ENCODE data around the gene STK17B. TPM values are rescaled to one million over a fixed set of nuclear protein-coding genes. Genes with fewer than 3 reads are reported as not detected.

STK17B gene
- total RNA-seq, 1 experiment from 2014 or later = 16.9 TPM

DNA sequence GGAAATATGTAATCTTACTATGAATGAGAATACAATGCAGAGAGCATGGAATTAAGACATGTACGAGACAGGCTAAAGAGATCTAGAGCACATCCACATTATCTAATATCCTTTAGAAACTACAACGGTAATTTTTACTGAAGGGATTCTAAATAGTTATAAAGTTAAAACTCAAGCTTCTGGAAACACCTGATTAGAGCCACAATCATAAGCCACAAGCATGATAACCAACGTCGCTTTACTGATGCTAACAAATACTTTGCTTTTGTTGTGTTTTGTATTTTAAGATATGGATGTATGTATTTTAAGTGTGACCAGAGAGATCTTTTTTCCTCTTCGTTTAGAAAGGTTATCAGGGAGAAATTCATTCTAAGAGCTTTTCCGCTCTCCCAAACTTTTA is 44.0 kb upstream of the STK17B start:
- no peaks in the 10 kb centered on the region for H3K9me3 ChIP-seq (ENCODE audit: control insufficient read depth in 1 of 2, insufficient read depth in 1 of 2, low read depth in 1 of 2, low read length in 2 of 2)
- no peaks in the 10 kb centered on the region for H4K20me1 ChIP-seq (ENCODE audit: insufficient read depth)
- no TSS peak for BruUV-seq (replicated peaks)
- ChIA-PET RAD21 (ENCODE audit: low non-redundant PET in 1 of 2, low total read pairs in 2 of 2, uncharacterized antibody in 2 of 2, unreplicated experiment in 2 of 2) (no interaction called here), POLR2A (no interaction called here), CTCF (no interaction called here)
- no peak overlapping the region for H3K9ac ChIP-seq (ENCODE audit: low read length)
- H3K9me2 ChIP-seq (ENCODE audit: insufficient read depth) = no peaks in the 10 kb centered on the region
- no peak overlapping the region for H2AFZ ChIP-seq (ENCODE audit: low read depth, low read length, poor library complexity, severe bottlenecking)
- no peak overlapping the region for H3K4me3 ChIP-seq (replicated peaks in 1 of 2; ENCODE audit: low read depth in 1 of 2, low read length in 2 of 2)
- intact Hi-C loops (cut with micrococcal nuclease) = no loop called here
- TF ChIP-seq TCF7L2 (IDR thresholded peaks at IDR 0.05; ENCODE audit: borderline replicate concordance, extremely low read depth, insufficient read depth, insufficient read length) (no peak), SP1 (IDR thresholded peaks at IDR 0.05; ENCODE audit: low read depth) (no peak), CEBPB (IDR thresholded peaks at IDR 0.05; ENCODE audit: low read depth) (no peak), FOSL1 (IDR thresholded peaks at IDR 0.05; ENCODE audit: low read depth) (no peak), CBX3 (IDR thresholded peaks at IDR 0.05; ENCODE audit: low read depth) (no peak), ELF1 (IDR thresholded peaks at IDR 0.05; ENCODE audit: borderline replicate concordance, low read depth) (no peak), EZH2 (IDR thresholded peaks at IDR 0.05) (no peak), POLR2AphosphoS5 (IDR thresholded peaks at IDR 0.05; ENCODE audit: low read depth, low read length) (no peak), ZNF274 (IDR thresholded peaks at IDR 0.05; ENCODE audit: low read depth, low read length) (no peak), ZFX (IDR thresholded peaks at IDR 0.05) (no peak), EZH2phosphoT487 (IDR thresholded peaks at IDR 0.05; ENCODE audit: borderline replicate concordance) (no peak), JUND (IDR thresholded peaks at IDR 0.05) (no peak)
- TF ChIP-seq, protein P1, sequence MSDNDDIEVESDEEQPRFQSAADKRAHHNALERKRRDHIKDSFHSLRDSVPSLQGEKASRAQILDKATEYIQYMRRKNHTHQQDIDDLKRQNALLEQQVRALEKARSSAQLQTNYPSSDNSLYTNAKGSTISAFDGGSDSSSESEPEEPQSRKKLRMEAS (IDR thresholded peaks at IDR 0.05) = no peak
- TF ChIP-seq, protein P2, sequence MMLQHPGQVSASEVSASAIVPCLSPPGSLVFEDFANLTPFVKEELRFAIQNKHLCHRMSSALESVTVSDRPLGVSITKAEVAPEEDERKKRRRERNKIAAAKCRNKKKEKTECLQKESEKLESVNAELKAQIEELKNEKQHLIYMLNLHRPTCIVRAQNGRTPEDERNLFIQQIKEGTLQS (IDR thresholded peaks at IDR 0.05) = no peak
- TF ChIP-seq, protein P3, sequence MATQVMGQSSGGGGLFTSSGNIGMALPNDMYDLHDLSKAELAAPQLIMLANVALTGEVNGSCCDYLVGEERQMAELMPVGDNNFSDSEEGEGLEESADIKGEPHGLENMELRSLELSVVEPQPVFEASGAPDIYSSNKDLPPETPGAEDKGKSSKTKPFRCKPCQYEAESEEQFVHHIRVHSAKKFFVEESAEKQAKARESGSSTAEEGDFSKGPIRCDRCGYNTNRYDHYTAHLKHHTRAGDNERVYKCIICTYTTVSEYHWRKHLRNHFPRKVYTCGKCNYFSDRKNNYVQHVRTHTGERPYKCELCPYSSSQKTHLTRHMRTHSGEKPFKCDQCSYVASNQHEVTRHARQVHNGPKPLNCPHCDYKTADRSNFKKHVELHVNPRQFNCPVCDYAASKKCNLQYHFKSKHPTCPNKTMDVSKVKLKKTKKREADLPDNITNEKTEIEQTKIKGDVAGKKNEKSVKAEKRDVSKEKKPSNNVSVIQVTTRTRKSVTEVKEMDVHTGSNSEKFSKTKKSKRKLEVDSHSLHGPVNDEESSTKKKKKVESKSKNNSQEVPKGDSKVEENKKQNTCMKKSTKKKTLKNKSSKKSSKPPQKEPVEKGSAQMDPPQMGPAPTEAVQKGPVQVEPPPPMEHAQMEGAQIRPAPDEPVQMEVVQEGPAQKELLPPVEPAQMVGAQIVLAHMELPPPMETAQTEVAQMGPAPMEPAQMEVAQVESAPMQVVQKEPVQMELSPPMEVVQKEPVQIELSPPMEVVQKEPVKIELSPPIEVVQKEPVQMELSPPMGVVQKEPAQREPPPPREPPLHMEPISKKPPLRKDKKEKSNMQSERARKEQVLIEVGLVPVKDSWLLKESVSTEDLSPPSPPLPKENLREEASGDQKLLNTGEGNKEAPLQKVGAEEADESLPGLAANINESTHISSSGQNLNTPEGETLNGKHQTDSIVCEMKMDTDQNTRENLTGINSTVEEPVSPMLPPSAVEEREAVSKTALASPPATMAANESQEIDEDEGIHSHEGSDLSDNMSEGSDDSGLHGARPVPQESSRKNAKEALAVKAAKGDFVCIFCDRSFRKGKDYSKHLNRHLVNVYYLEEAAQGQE (IDR thresholded peaks at IDR 0.05; ENCODE audit: low read depth) = no peak
- H3K36me3 ChIP-seq (ENCODE audit: control insufficient read depth in 1 of 2, insufficient read depth in 2 of 2, low read length in 2 of 2) = no peaks in the 10 kb centered on the region
- no peaks in the 10 kb centered on the region for H3K27me3 ChIP-seq (ENCODE audit: insufficient read depth, low read length)
- H3K4me1 ChIP-seq (ENCODE audit: control insufficient read depth in 1 of 2, insufficient read depth in 2 of 2, low read length in 2 of 2) = no peaks in the 10 kb centered on the region
- ATAC-seq (no peak), DNase-seq (ENCODE audit: low read depth, low spot score) (no peak)
- no peak overlapping the region for H3K4me2 ChIP-seq (ENCODE audit: low read length)
- H3K79me2 ChIP-seq (ENCODE audit: insufficient read depth, low read length) = no peaks in the 10 kb centered on the region
- no peak overlapping the region for H3K27ac ChIP-seq (ENCODE audit: low read depth, low read length)

All from HCT116 (cell line).